GM12873 (cell line): ENCODE data around the gene EPG5.

Experiments
- CTCF ChIP-seq: IDR thresholded peaks from 2 replicates; pipeline ENCODE4 v1.5.1; 2012; ENCODE audit warnings: low read depth, mild to moderate bottlenecking, moderate library complexity, low read length, control low read depth; ENCODE audit not compliant: insufficient read depth; ENCODE audit errors: missing control alignments

EPG5 gene

GRCh38 chr18:45932708-45933107 is 34.4 kb downstream of the EPG5 start:
- no peak for TF ChIP-seq CTCF

- no peak for TF ChIP-seq CTCF
Observed at GRCh38 chr18:45930963-45931362, 36.2 kb downstream of the EPG5 start.

- TF ChIP-seq CTCF, result no peak
Observed at GRCh38 chr18:45926691-45927090, 40.4 kb downstream of the EPG5 start.

GRCh38 chr18:45926085-45926484 is 41.0 kb downstream of the EPG5 start:
- TF ChIP-seq CTCF, result no peak

- TF ChIP-seq CTCF, result no peak
Observed at GRCh38 chr18:45923138-45923537, 44.0 kb downstream of the EPG5 start.

GRCh38 chr18:45920367-45920766 is 46.8 kb downstream of the EPG5 start:
- TF ChIP-seq CTCF, result no peak

GRCh38 chr18:45916302-45916701 is 50.8 kb downstream of the EPG5 start:
- TF ChIP-seq CTCF, result peak; percentile 35

GRCh38 chr18:45913276-45913675 is 53.9 kb downstream of the EPG5 start:
- TF ChIP-seq CTCF, result no peak
